Neutrophil (primary cell): ENCODE results near the gene SORD.

Experiments used
- H3K27ac ChIP-seq: fragments of 200-600 bp; sonication (generic); 2 replicates; pipeline ENCODE4 v1.5.1; 2016; ENCODE audit warnings: mild to moderate bottlenecking, moderate library complexity
- H3K27me3 ChIP-seq: fragments of 200-600 bp; sonication (generic); 2 replicates; pipeline ENCODE4 v1.6.0; 2016; ENCODE audit warnings: mild to moderate bottlenecking
- H3K36me3 ChIP-seq: fragments of 200-600 bp; sonication (generic); 2 replicates; pipeline ENCODE4 v1.5.1; 2017
- H3K4me1 ChIP-seq, 2 experiments: fragments of 200-600 bp in 1 of 2; sonication (generic) in 1 of 2; 1 replicate in 1 of 2; 2 replicates in 1 of 2; pipeline versions ENCODE4 v1.5.1 to v1.6.1; 2013 to 2016; ENCODE audit warnings: low read depth in 1 of 2, low read length in 1 of 2, mild to moderate bottlenecking in 1 of 2, moderate library complexity in 1 of 2; ENCODE audit not compliant: control insufficient read depth in 1 of 2, insufficient read depth in 1 of 2
- H3K4me3 ChIP-seq, 2 experiments: fragments of 200-600 bp in 1 of 2; sonication (generic) in 1 of 2; 1 replicate in 1 of 2; 2 replicates in 1 of 2; pipeline ENCODE4 v1.5.1; 2013 to 2016; ENCODE audit warnings: low read depth in 1 of 2, low read length in 1 of 2, mild to moderate bottlenecking in 1 of 2, moderate library complexity in 1 of 2
- H3K9me3 ChIP-seq: fragments of 200-600 bp; sonication (generic); 2 replicates; pipeline ENCODE4 v1.5.1; 2016
- CTCF ChIP-seq: fragments of 200-600 bp; sonication (generic); IDR thresholded peaks from 2 replicates; pipeline ENCODE4 v1.5.1; 2016; ENCODE audit warnings: antibody characterized with exemption

Gene SORD

GRCh38 chr15:45111390-45112142 is 88.6 kb downstream of the SORD start:
- peaks cover 95% of the 10 kb centered on the region for H3K27me3 ChIP-seq
- H3K9me3 ChIP-seq, result no peaks in the 10 kb centered on the region
- no peak for TF ChIP-seq CTCF
- no peak overlapping the region for H3K27ac ChIP-seq
- H3K4me3 ChIP-seq, result no peak overlapping the region
- peaks cover 7 to 17% of the 10 kb centered on the region in 2 experiments for H3K4me1 ChIP-seq
- H3K36me3 ChIP-seq, result no peaks in the 10 kb centered on the region

GRCh38 chr15:45112143-45112590 is 89.2 kb downstream of the SORD start:
- TF ChIP-seq CTCF, result no peak
- Histone ChIP-seq H3K27ac (no peak overlapping the region), H3K4me1 (peaks cover 10 to 23% of the 10 kb centered on the region in 2 experiments), H3K27me3 (peaks cover 95% of the 10 kb centered on the region), H3K36me3 (no peaks in the 10 kb centered on the region), H3K4me3 (no peak overlapping the region), H3K9me3 (no peaks in the 10 kb centered on the region)

- TF ChIP-seq CTCF, result no peak
- Histone ChIP-seq H3K9me3 (no peaks in the 10 kb centered on the region), H3K4me3 (no peak overlapping the region), H3K27me3 (peaks cover 98% of the 10 kb centered on the region), H3K4me1 (peaks cover 15 to 28% of the 10 kb centered on the region in 2 experiments), H3K36me3 (no peaks in the 10 kb centered on the region), H3K27ac (no peak overlapping the region)
These were observed 89.8 kb downstream of the SORD start for GRCh38 chr15:45112591-45113379.

GRCh38 chr15:45113380-45113990 is 90.5 kb downstream of the SORD start:
- Histone ChIP-seq H3K27me3 (peaks cover 98% of the 10 kb centered on the region), H3K4me1 (peaks cover 17 to 33% of the 10 kb centered on the region in 2 experiments), H3K36me3 (no peaks in the 10 kb centered on the region), H3K27ac (no peak overlapping the region), H3K9me3 (no peaks in the 10 kb centered on the region), H3K4me3 (no peak overlapping the region)
- no peak for TF ChIP-seq CTCF

GRCh38 chr15:45114076-45114750 is 91.2 kb downstream of the SORD start, which contains the start of the genes DUOX2 and DUOXA2:
TSS of gene DUOX2 (minus strand) at chr15:45114172. CDS start at chr15:45113411, 761 bp downstream.
TSS of gene DUOXA2 (plus strand) at chr15:45114326. CDS start at chr15:45114606, 280 bp downstream.
- Histone ChIP-seq H3K36me3 (no peaks in the 10 kb centered on the region), H3K27ac (no peak within 1 kb of the TSS), H3K4me3 (no peak within 1 kb of the TSS), H3K4me1 (peaks cover 17 to 33% of the 10 kb centered on the region in 2 experiments), H3K9me3 (no peaks in the 10 kb centered on the region), H3K27me3 (peaks cover 97% of the 10 kb centered on the region)
- no peak for TF ChIP-seq CTCF
